GM12801 (cell line): ENCODE results near the gene ZNF516.

Experiments used
- CTCF ChIP-seq: IDR thresholded peaks from one replicate; pipeline ENCODE4 v1.5.1; 2011; ENCODE audit warnings: control low read depth; ENCODE audit not compliant: insufficient read length; ENCODE audit errors: extremely low read depth

Gene ZNF516

GRCh38 chr18:76345901-76346300 lies 149.1 kb downstream of the ZNF516 start:
- no peak for TF ChIP-seq CTCF

GRCh38 chr18:76343938-76344569 lies 151.0 kb downstream of the ZNF516 start:
- TF ChIP-seq CTCF: no peak

GRCh38 chr18:76340410-76340809 lies 154.6 kb downstream of the ZNF516 start:
- TF ChIP-seq CTCF: no peak

- TF ChIP-seq CTCF: no peak
These were observed 155.8 kb downstream of the ZNF516 start for GRCh38 chr18:76339246-76339620.

GRCh38 chr18:76338619-76339245 lies 156.3 kb downstream of the ZNF516 start:
- TF ChIP-seq CTCF: no peak

- no peak for TF ChIP-seq CTCF
These were observed 157.0 kb downstream of the ZNF516 start for GRCh38 chr18:76338088-76338487.

GRCh38 chr18:76335859-76336640 lies 159.0 kb downstream of the ZNF516 start:
- no peak for TF ChIP-seq CTCF
